Stimulated activated CD8-positive, alpha-beta memory T cell treated with anti-CD3 and anti-CD28 coated beads, Interleukin-12 subunit alpha, Interleukin-12 subunit beta, amount 100 ng/mL, for 4 hours (primary cell): ENCODE measurements around the gene SLC25A33.
"Not testable (repeated sequence)": the region's sequence is repeated elsewhere in the genome, so short reads cannot be mapped to it uniquely, and the experiment has no call there.

Source experiments
- DNase-seq: peaks from one replicate; pipeline ENCODE4 v3.0.0-alpha.2; 2020; ENCODE audit warnings: low read depth

The SLC25A33 gene

DNA sequence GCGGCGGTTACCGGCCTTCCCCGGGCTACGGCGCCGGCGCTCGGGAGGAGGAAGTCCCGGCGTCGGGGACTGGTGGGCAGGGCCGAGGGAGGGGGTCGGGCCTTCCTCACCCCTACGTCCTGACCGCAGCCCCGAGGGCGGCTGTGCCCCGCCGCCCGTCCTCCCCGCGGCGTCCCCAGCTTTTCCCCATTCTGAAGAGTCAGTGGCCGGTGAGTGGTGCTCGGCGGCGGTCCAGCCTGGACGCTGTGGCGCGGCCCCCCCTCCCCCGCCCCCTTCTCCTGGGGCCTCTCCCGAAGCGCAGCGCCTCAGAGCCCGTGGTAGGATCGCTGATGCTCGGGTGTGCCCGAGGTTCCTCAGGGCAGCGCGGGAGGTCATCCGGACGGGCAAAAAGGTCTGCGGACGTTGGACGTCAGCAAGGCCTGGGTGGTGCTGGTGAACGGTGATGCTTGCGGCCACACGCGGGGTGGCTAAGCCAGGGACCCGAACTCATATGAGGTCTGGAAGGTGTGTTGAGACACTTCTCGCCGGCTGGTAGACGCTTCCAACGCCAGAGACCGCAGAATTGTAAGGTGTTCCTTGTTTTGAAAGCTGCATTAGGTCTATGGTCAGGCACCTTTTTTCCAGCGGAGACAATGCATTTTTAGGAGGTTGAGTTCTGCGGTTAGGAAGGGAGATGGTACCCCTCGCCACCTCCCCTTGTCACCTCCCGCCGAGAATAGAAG, 725 bp downstream of the SLC25A33 start:
- peak; percentile 46 for DNase-seq

GRCh38 chr1:9542430-9542829, 3.2 kb downstream of the SLC25A33 start:
- no peak for DNase-seq

GRCh38 chr1:9544926-9545325, 5.7 kb downstream of the SLC25A33 start:
- no peak for DNase-seq

GRCh38 chr1:9549955-9550546, 10.8 kb downstream of the SLC25A33 start:
- no peak for DNase-seq

DNA sequence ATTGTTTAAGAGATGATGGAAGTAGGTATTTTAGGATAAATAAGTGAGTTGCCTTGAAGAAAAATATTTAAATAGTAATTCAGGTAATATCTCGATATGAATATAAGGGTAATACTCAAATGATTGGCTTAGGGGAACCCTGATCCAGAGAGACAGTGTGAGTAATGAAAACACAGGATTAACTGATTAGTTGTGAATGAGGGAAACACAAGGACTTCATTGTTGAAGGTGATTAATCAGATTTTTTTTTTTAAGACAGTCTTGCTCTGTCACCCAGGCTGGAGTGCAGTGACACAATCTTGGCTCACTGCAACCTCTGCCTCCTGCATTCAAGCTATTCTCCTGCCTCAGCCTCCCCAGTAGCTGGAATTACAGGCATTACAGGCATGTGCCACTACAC, 12.7 kb downstream of the SLC25A33 start:
- DNase-seq, result no peak

DNA sequence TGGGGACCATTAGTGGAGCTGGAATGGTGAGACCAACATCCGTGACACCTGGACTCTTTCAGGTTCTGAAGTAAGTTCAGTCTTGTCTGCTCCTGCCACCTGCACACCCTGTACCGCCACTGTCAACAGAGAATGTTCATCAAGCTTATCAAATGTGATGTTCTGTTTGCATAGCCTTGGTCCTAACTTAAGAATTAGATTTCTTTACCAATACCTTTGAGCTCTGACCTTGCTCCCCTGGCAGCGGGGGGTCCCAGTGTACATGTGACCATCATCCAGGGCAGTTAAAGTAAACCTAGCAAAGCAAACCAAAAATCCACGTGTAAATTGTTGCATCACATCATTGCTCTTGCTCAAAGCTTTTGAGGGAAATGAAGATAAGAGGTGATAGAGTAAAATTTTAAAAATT, 14.5 kb downstream of the SLC25A33 start:
- DNase-seq, result no peak

DNA sequence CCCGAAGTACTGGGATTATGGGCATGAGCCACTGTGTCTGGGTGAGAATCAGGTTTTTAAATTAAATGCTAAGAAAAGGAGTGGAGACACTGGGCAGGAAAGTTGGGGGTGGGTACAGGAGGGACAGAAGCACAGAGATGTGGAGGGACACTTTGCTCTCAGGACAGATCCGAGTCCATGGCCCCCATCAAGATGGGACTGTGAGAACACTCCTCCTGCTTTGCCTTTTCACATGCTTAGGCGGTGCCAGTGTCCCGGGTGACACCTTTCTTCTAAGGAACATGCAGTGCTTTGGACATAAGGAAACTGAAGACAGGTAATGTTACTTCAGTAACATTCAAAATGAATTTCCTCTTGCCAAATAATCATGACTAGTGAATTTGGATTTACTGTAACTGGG, 16.7 kb downstream of the SLC25A33 start:
- no peak for DNase-seq

- no peak for DNase-seq
Observed at GRCh38 chr1:9557624-9558023, 18.4 kb downstream of the SLC25A33 start.

GRCh38 chr1:9558271-9558945, 19.1 kb downstream of the SLC25A33 start:
- no peak for DNase-seq

DNA sequence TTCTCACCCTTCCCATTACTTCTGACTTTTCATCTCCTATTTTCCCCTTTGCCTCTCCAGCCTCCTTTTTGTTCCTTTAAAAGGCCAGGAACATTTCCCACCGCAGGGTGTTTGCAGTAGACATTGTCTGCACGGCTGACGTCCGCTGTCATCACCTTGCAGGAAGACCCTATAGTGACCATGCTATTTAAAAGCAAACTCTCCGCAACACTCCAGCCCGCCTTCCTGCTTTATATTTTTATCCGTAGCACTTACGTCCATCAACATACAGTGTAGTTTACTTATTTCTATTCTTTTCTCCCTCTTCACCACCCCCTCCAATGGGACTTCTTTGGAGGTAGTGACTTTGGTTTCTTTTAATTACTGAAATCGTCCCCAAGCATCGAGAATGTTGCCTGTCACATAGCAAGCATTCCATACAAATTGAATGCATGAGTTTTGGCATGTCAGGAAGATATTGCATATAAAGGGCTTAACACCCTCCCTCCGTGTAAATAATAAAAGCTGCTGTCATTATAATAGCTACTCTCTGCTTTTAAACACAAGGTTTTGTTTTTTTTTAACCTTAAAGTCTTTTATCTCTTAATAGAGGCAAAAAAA, 19.8 kb downstream of the SLC25A33 start:
- no peak for DNase-seq

GRCh38 chr1:9559673-9560072, 20.4 kb downstream of the SLC25A33 start:
- DNase-seq, result no peak

GRCh38 chr1:9560090-9560489, 20.8 kb downstream of the SLC25A33 start:
- not testable (repeated sequence) for DNase-seq

- DNase-seq, result no peak
Observed at GRCh38 chr1:9561429-9561828, 22.2 kb downstream of the SLC25A33 start.

DNA sequence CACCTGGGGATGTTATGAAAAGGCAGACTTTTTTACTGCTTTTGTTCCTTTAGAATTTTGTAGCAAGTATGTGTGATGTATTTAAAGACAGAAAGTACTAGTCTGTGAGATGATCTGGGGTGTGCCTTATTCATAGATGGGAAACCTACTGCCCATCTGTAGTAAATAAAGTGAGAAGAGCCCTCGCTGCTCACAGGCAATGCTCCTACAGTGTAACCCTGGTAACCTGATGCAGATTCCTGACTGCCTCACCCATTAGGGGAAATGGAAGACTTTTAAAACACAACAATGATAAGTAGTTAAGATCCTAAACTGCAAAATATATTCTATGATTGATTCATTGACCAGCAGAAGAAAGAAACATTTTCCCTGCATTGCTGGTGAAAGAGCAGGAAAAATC, 30.0 kb downstream of the SLC25A33 start:
- DNase-seq, result no peak

DNA sequence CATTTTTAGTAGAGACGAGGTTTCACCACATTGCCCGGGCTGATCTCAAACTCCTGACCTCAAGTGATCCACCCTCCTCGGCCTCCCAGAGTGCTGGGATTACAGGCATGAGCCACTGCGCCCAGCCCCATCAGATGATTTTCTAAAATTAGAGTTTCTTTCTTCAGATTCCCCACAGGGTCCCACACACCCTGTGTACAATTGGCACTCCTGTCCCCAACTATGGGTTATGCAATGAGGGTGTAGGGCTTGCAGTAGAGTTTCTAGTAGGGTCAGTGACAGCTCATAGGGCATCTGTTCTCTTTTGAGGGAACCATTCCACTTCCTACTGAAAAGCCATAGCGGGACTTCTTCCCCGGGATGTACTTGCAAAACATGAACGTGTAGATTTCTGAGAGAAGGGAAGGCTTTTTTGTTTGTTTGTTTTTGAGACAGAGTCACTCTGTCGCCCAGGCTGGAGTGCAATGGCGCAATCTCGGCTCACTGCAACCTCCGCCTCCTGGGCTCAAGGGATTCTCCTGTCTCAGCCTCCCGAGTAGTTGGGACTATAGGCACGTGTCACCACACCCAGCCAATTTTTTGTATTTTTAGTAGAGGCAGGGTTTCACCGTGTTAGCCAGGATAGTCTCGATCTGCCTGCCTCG, 31.7 kb downstream of the SLC25A33 start:
- not testable (repeated sequence) for DNase-seq

DNA sequence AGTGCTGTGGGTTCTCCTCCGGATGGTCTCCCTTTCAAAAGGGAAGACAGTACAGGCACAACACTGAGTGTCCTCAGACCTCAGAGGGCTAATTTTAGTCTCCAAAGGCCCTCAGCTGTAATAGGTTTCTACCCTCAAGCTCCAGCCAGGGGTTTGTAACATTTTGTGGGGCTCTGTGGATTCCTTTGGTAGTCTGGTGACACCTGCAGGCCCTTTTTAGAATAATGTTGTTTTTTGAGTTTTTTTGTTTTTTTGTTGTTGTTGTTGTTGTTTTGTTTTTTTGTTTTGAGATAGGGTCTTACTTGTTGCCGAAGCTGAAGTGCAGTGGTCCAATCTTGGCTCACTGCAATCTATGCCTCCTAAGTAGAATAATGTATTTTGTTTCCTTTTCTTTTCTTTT, 34.5 kb downstream of the SLC25A33 start:
- no peak for DNase-seq

- no peak for DNase-seq
Observed at GRCh38 chr1:9575486-9575885, 36.2 kb downstream of the SLC25A33 start.

GRCh38 chr1:9576903-9577302, 37.6 kb downstream of the SLC25A33 start:
- no peak for DNase-seq

- no peak for DNase-seq
Observed at GRCh38 chr1:9577423-9577822, 38.2 kb downstream of the SLC25A33 start.

- DNase-seq, result no peak
Observed at GRCh38 chr1:9580942-9581341, 41.7 kb downstream of the SLC25A33 start.

GRCh38 chr1:9586147-9586766, 47.0 kb downstream of the SLC25A33 start:
- no peak for DNase-seq

DNA sequence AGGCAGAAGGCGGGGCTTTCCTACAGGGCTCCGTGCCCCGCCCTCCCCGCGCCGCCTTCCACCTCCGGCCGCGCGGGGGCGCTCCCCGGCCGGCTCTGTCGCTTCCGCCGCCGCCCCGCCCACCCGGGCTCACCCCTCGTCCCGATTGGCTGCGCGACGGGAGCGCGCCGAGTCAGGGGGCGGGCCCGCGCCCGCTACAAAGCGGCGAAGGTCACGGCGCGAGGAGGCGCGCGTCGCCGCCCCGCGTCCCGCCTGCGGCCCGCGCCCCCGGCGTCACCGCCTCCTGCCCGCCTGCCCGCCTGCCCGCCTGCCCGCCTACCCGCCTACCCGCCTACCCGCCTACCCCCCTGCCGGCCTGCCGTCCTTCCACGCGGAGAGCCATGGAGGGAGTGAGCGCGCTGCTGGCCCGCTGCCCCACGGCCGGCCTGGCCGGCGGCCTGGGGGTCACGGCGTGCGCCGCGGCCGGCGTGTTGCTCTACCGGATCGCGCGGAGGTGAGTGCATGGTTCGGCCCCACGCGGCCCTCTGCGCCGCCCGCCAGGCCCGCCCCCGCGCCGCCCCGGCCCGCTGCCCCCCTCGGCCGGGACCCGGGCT, 49.4 kb downstream of the SLC25A33 start, which contains the start of gene TMEM201:
TSS of gene TMEM201 (plus strand) at position 361 of the 593 bp plus-strand sequence. CDS start at position 381, 20 bp downstream.
- DNase-seq, result peak; percentile 93
